ENCODE data around the gene TNFAIP8. TPM values are rescaled to one million over a fixed set of nuclear protein-coding genes. Genes with fewer than 3 reads are reported as not detected.

TNFAIP8 gene
- total RNA-seq, 1 donor from 2014 or later: 40.0 TPM

- Histone ChIP-seq H3K36me3 (ENCODE audit: control insufficient read depth, insufficient read depth, low read length) (peaks cover 1% of the 10 kb centered on the region), H3K4me3 (ENCODE audit: low read depth, low read length) (no peak overlapping the region), H3K27me3 (ENCODE audit: control insufficient read depth, insufficient read depth, low read length) (no peaks in the 10 kb centered on the region)
- no peak for DNase-seq (ENCODE audit: low read depth)
- no peak for TF ChIP-seq CTCF (IDR thresholded peaks at IDR 0.05; ENCODE audit: insufficient read depth, low read length, poor library complexity, severe bottlenecking)
These were observed 26.2 kb upstream of the TNFAIP8 start for GRCh38 chr5:119329666-119330065.

DNA sequence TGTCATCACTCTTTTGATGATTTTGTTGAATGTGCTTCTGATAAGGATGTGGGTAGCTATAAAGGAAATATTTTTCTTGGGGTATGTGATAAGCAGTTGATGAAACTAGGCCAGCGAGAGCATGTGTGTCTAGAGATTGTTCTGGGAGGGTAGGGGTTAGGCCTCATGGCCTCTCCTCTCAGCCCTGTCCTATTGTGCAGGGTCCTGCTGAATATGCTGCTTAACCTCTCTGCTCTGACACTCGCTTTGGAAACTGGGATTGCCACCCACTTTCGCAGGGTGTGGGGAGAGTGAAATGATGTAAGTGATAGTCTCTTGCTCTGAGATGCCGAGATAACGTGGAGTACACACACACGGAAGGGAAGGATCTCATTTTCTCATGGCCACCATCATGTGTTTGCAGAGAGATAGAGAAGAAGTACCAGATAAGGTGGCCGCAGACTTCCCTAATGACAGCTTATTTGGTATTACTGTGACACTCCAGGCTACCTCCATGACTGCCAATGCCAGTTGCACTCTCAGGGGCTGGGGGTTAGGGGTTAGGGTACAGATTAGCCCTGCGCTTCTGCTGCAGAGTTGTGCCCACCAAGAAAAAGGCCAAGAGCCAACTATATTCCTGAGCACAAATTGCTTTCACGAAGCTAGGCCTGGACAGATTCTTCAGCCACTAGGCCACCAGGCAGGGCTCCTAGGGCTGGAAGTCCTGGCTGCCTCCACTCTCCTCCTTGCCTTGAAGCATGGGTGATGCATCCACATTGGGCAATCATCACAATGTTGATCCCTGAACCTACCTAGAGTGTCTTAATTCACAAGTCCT, 25.2 kb upstream of the TNFAIP8 start:
- DNase-seq (ENCODE audit: low read depth): no peak

GRCh38 chr5:119331566-119332095, 24.2 kb upstream of the TNFAIP8 start:
- H3K4me3 ChIP-seq (ENCODE audit: low read depth, low read length): no peak overlapping the region
- TF ChIP-seq CTCF (IDR thresholded peaks at IDR 0.05; ENCODE audit: insufficient read depth, low read length, poor library complexity, severe bottlenecking): no peak
- H3K27me3 ChIP-seq (ENCODE audit: control insufficient read depth, insufficient read depth, low read length): no peaks in the 10 kb centered on the region
- peaks cover 1% of the 10 kb centered on the region for H3K36me3 ChIP-seq (ENCODE audit: control insufficient read depth, insufficient read depth, low read length)
- DNase-seq (ENCODE audit: low read depth): no peak

More for the DNA sequence above, 25.2 kb upstream of the TNFAIP8 start:
- TF ChIP-seq CTCF (IDR thresholded peaks at IDR 0.05; ENCODE audit: insufficient read depth, low read length, poor library complexity, severe bottlenecking): no peak
- H3K27me3 ChIP-seq (ENCODE audit: control insufficient read depth, insufficient read depth, low read length): no peaks in the 10 kb centered on the region
- no peak overlapping the region for H3K4me3 ChIP-seq (ENCODE audit: low read depth, low read length)
- peaks cover 1% of the 10 kb centered on the region for H3K36me3 ChIP-seq (ENCODE audit: control insufficient read depth, insufficient read depth, low read length)

- Histone ChIP-seq H3K27me3 (ENCODE audit: control insufficient read depth, insufficient read depth, low read length) (no peaks in the 10 kb centered on the region), H3K4me3 (ENCODE audit: low read depth, low read length) (no peak overlapping the region), H3K36me3 (ENCODE audit: control insufficient read depth, insufficient read depth, low read length) (peaks cover 1% of the 10 kb centered on the region)
- DNase-seq (ENCODE audit: low read depth): no peak
- TF ChIP-seq CTCF (IDR thresholded peaks at IDR 0.05; ENCODE audit: insufficient read depth, low read length, poor library complexity, severe bottlenecking): no peak
These were observed 23.6 kb upstream of the TNFAIP8 start for GRCh38 chr5:119332208-119332607.

- Histone ChIP-seq H3K4me3 (ENCODE audit: low read depth, low read length) (no peak overlapping the region), H3K36me3 (ENCODE audit: control insufficient read depth, insufficient read depth, low read length) (peaks cover 1% of the 10 kb centered on the region), H3K27me3 (ENCODE audit: control insufficient read depth, insufficient read depth, low read length) (no peaks in the 10 kb centered on the region)
- no peak for DNase-seq (ENCODE audit: low read depth)
- TF ChIP-seq CTCF (IDR thresholded peaks at IDR 0.05; ENCODE audit: insufficient read depth, low read length, poor library complexity, severe bottlenecking): no peak
These were observed 22.8 kb upstream of the TNFAIP8 start for GRCh38 chr5:119332978-119333401.
